Bronchial epithelial cell (primary cell): Measurements from ENCODE around the gene EMID1. TPM values are rescaled to one million over a fixed set of nuclear protein-coding genes. Genes with fewer than 3 reads are reported as not detected.
A peak's percentile ranks its signal among the peaks of the same experiment; 100 is the strongest.

Source experiments
- DNase-seq: peaks from one replicate; pipeline ENCODE4 v3.0.0-alpha.2; 2010; ENCODE audit warnings: low read depth
- FAIRE-seq: peaks from 2 replicates; lab custom pipeline; 2011; peaks lifted over from hg19 to GRCh38; lab: Jason Lieb, UNC
- H3K27me3 ChIP-seq: 2 replicates; pipeline ENCODE4 v1.5.1; 2011; ENCODE audit warnings: low read length; ENCODE audit not compliant: control insufficient read depth, insufficient read depth
- H3K36me3 ChIP-seq: 2 replicates; pipeline ENCODE4 v1.5.1; 2011; ENCODE audit warnings: low read length; ENCODE audit not compliant: control insufficient read depth, insufficient read depth
- H3K4me3 ChIP-seq: 2 replicates; pipeline ENCODE4 v1.5.1; 2011; ENCODE audit warnings: mild to moderate bottlenecking, low read depth, low read length, control low read depth
- total RNA-seq: library from RNA; depleted of rRNA; stranded (reverse); fragments of >200 nt; gene quantifications from 2 replicates; pipeline ENCODE4 v1.2.1, GENCODE V29; 2014
- TF ChIP-seq, protein P1 (sequence below): IDR thresholded peaks from 2 replicates; pipeline ENCODE4 v1.5.1; 2011; ENCODE audit warnings: mild to moderate bottlenecking, moderate library complexity, low read length, control low read depth, inconsistent platforms; ENCODE audit not compliant: insufficient read depth, severe bottlenecking

EMID1 gene
- not detected in 2 replicates for total RNA-seq

GRCh38 chr22:29205594-29206371 is at the start of gene EMID1:
EMID1 (plus strand) TSS chr22:29205896; CDS start chr22:29206039, 143 bp downstream.
- H3K4me3 ChIP-seq: peak within 1 kb of the TSS; percentile 17
- no peaks in the 10 kb centered on the region for H3K36me3 ChIP-seq
- DNase-seq (no peak), FAIRE-seq (no peak)
- TF ChIP-seq, protein P1, sequence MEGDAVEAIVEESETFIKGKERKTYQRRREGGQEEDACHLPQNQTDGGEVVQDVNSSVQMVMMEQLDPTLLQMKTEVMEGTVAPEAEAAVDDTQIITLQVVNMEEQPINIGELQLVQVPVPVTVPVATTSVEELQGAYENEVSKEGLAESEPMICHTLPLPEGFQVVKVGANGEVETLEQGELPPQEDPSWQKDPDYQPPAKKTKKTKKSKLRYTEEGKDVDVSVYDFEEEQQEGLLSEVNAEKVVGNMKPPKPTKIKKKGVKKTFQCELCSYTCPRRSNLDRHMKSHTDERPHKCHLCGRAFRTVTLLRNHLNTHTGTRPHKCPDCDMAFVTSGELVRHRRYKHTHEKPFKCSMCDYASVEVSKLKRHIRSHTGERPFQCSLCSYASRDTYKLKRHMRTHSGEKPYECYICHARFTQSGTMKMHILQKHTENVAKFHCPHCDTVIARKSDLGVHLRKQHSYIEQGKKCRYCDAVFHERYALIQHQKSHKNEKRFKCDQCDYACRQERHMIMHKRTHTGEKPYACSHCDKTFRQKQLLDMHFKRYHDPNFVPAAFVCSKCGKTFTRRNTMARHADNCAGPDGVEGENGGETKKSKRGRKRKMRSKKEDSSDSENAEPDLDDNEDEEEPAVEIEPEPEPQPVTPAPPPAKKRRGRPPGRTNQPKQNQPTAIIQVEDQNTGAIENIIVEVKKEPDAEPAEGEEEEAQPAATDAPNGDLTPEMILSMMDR: peak; percentile 26
- peaks cover 18% of the 10 kb centered on the region for H3K27me3 ChIP-seq

DNA sequence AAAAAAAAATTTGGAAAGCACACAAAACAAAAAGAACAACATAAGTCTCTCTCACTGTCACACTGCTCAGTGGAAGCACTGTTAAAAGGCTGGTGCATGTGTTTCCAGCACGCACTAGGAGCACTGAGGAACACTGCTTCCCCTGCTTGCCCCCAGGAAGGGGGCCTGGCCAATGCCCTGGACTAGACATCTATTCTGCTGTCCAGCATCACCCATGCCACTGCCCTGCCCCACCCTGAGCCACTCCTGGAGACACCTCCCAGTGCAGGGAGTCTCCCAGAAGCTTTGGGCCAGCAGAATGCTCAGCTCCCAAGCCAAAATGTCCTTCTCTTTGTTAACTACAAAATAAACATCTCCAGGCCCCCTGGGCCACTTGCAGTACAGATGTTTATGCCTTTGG is 49.7 kb upstream of the EMID1 start:
- no peak for DNase-seq
- Histone ChIP-seq H3K27me3 (no peaks in the 10 kb centered on the region), H3K4me3 (no peak overlapping the region), H3K36me3 (no peaks in the 10 kb centered on the region)
- TF ChIP-seq, protein P1: no peak
- FAIRE-seq: no peak

- Histone ChIP-seq H3K4me3 (no peak overlapping the region), H3K36me3 (no peaks in the 10 kb centered on the region), H3K27me3 (no peaks in the 10 kb centered on the region)
- no peak for FAIRE-seq
- DNase-seq: no peak
- TF ChIP-seq, protein P1: no peak
Measured at GRCh38 chr22:29156507-29156906, 49.2 kb upstream of the EMID1 start.

DNA sequence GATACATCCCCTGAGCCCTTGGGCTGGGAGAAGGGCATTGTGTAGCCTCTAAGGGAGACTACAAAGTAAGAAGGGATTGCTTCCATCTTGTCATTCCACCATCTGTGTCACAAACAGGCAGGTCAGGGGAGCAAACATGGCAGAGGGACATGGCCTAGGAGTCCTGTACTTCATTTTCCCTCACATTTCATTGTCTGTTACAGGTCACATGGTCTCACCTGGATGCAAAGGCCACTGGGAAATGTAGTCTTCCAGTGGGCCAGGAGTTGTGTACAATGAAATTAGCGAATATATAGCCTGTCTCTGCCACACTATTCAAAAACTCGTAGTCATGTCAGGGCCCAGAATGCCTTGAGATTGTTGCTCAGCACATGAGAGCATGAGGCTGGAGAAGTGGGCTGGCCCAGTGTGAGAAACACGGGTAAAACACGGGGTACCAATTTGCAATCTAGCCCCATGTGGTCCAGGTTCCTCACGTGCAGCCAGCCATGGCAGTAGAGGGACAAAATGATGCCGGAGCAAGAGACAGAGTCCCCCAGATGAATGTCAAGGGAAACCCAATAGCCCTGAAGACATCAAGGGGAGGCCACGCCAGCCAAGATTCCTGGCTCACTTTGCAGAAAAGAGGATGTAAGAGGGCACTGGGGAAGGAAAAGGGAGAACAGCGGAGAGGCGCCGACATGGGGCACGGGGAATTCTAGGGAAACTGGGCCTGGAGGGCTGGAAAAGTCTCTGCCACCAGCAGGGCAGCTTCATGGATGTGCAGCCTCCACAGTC is 47.7 kb upstream of the EMID1 start:
- peak; percentile 70 for FAIRE-seq

DNA sequence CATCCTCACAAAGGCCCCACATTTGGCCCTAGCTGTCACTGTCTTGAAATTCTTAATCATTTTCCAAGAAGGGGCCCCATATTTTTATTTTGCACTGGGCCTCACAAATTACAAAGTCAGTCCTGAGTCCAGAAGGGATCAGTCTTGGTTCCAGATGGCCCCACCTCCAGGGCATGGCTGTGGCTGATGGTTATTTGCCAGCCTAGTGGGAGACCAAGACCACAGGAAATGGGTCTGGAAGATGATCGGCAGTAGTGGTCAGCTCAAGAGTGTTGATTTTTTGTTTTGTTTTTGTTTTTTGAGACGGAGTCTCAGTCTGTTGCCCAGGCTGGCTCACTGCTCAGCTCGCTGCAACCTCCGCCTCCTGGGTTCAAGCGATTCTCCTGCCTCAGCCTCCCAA is 47.1 kb upstream of the EMID1 start:
- no peak overlapping the region for H3K4me3 ChIP-seq
- TF ChIP-seq, protein P1: no peak
- DNase-seq (no peak), FAIRE-seq (no peak)
- no peaks in the 10 kb centered on the region for H3K27me3 ChIP-seq
- no peaks in the 10 kb centered on the region for H3K36me3 ChIP-seq

More for the DNA sequence above, 47.7 kb upstream of the EMID1 start:
- H3K4me3 ChIP-seq: no peak overlapping the region
- no peaks in the 10 kb centered on the region for H3K36me3 ChIP-seq
- no peak for DNase-seq
- no peaks in the 10 kb centered on the region for H3K27me3 ChIP-seq
- TF ChIP-seq, protein P1: no peak
